ENCODE measurements around the gene PTPN23. TPM values are rescaled to one million over a fixed set of nuclear protein-coding genes. Genes with fewer than 3 reads are reported as not detected.

PTPN23 gene
- total and polyA plus RNA-seq, 2 of the 8 experiments (the other 6 are each of a cell fraction or from before 2014, with no cell fraction given), result 2.9 to 46.7 TPM

DNA sequence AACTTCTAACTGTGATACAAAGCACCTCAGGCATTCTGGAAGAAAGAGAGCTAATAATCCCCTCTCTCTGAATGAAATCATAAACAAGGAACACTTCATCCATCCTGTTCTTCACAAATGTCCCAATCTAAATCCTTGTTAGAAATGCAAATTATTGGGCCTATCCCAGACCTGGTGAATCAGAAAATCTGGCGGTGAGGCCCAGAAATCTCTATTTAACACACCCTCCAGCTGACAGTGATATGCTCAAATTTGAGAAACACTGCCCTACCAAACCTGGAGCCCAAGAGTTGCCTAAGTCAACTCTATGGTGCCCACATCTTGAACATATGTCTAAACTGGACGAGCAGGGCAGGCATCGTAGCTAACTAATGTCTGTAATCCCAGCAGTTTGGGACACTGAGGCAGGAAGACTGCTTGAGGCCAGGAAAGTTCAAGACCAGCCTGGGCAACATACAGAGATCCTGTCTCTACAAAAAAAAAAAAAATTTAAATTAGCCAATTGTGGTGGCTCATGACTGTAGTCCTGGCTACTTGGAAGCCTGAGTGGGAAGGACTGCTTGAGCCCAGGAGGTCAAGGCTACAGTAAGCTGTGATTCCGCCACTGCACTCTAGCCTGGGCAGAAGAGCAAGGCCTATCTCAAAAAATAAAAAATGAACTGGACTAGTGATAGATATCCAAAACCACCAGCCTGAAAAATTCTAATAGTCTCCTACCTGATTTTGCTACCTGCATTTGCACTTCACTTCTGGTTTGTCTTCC, 71.8 kb downstream of the PTPN23 start:
- Histone ChIP-seq H4K91ac (replicated peaks; ENCODE audit: insufficient read length, low read length) (no peak overlapping the region), H2AK5ac (ENCODE audit: low read depth, low read length) (no peak overlapping the region), H3K23ac (ENCODE audit: insufficient read length) (no peak overlapping the region), H3K79me1 (ENCODE audit: low read depth, low read length) (no peaks in the 10 kb centered on the region; the same call in 1 of the 2 replicates), H3K4me2 (ENCODE audit: insufficient read depth in 1 of 2, low read depth in 2 of 2, low read length in 2 of 2) (no peak overlapping the region), H3K18ac (ENCODE audit: extremely low read depth, low read length) (no peak overlapping the region), H3K4me3 (ENCODE audit: extremely low read depth in 1 of 4, insufficient read depth in 2 of 4, low read depth in 3 of 4, low read length in 4 of 4) (no peak overlapping the region), H2BK5ac (ENCODE audit: low read depth, low read length) (no peak overlapping the region), H3K27ac (ENCODE audit: low read depth, low read length) (no peak overlapping the region), H3K36me3 (ENCODE audit: control insufficient read depth in 2 of 4, insufficient read depth in 4 of 4, low read length in 3 of 4) (no peaks in the 10 kb centered on the region), H3K4ac (replicated peaks; ENCODE audit: insufficient read length, low read depth, low read length) (no peak overlapping the region), H3K14ac (ENCODE audit: insufficient read length) (no peak overlapping the region), H3K9ac (replicated peaks in 1 of 4; ENCODE audit: extremely low read depth in 1 of 4, low read depth in 3 of 4, low read length in 3 of 4) (no peak overlapping the region), H3K27me3 (replicated peaks in 1 of 4; ENCODE audit: control insufficient read depth in 3 of 4, extremely low read depth in 1 of 4, insufficient read depth in 3 of 4, low read length in 3 of 4) (no peaks in the 10 kb centered on the region), H3K23me2 (ENCODE audit: low read depth, low read length) (no peaks in the 10 kb centered on the region), H2BK15ac (ENCODE audit: low read length) (no peak overlapping the region), H2AFZ (ENCODE audit: low read length) (no peak overlapping the region), H2BK20ac (ENCODE audit: low read length) (no peak overlapping the region), H4K20me1 (replicated peaks in 1 of 2; ENCODE audit: control insufficient read depth in 1 of 2, insufficient read depth in 2 of 2, low read length in 2 of 2) (peaks cover 0 to 5% of the 10 kb centered on the region in 2 experiments), H3K79me2 (ENCODE audit: control insufficient read depth in 1 of 2, insufficient read depth in 2 of 2, low read length in 2 of 2) (peaks cover 6 to 78% of the 10 kb centered on the region in 2 experiments; a peak in 3 of 4 replicates), H3K4me1 (replicated peaks in 1 of 4; ENCODE audit: control insufficient read depth in 3 of 4, insufficient read depth in 4 of 4, low read length in 3 of 4) (0 out of 7 replicates have a peak, but pooled peaks cover 0 to 2% (median 0%) of the 10 kb centered on the region in 4 experiments), H3K9me3 (ENCODE audit: insufficient read depth in 2 of 2, low read depth in 1 of 2, low read length in 1 of 2) (no peaks in the 10 kb centered on the region), H3K56ac (replicated peaks; ENCODE audit: insufficient read length, low read depth, low read length) (no peak overlapping the region), H2BK12ac (ENCODE audit: low read depth, low read length) (no peak overlapping the region), H2BK120ac (replicated peaks; ENCODE audit: low read depth, low read length) (no peak overlapping the region), H4K8ac (ENCODE audit: extremely low read depth, insufficient read depth, low read length) (no peak overlapping the region), H4K5ac (ENCODE audit: insufficient read length, low read depth, low read length) (no peak overlapping the region)
- CTCF ChIA-PET (ENCODE audit: partially characterized antibody), result interaction anchor here (0.8 to 1.2 kb wide), 2 partner anchors 13 to 31 kb away, joined by 3 to 5 read pairs; no protein-coding TSS in a partner anchor
- 78% methylated on average over 4 of the region's 4 CpGs; no CpG with 5 or more reads in 1 of the 2 experiments for WGBS, 2 experiments (ENCODE audit: extremely low coverage in 1 of 2, insufficient coverage in 1 of 2, insufficient read length in 1 of 2, insufficient replicate concordance in 2 of 2, low coverage in 1 of 2, low lambda C conversion rate in 2 of 2, missing lambda C conversion rate in 1 of 2)
- POLR2A ChIA-PET (ENCODE audit: partially characterized antibody), result interaction anchor here (0.6 to 0.9 kb wide), 3 partner anchors 8 to 32 kb away, joined by 3 to 4 read pairs (median 3); no protein-coding TSS in a partner anchor
- no peak for TF ChIP-seq TAF7 (optimal IDR thresholded peaks at IDR 0.05; ENCODE audit: borderline replicate concordance, low read depth, low read length)
- TF ChIP-seq HDAC2 (IDR thresholded peaks at IDR 0.05; ENCODE audit: borderline replicate concordance in 1 of 2, low read depth in 2 of 2, low read length in 2 of 2), result no peak
- DNase-seq (ENCODE audit: low read depth in 1 of 2, low spot score in 2 of 2) (no peak), FAIRE-seq (no peak)
